PC-9 (cell line): ENCODE results near the gene LYRM7.

Source experiments
- EZH2 ChIP-seq: fragments of 200-600 bp; sonication (generic); IDR thresholded peaks from 2 replicates; pipeline ENCODE4 v1.8.0; 2017; ENCODE audit warnings: antibody characterized with exemption, low read depth
- TF ChIP-seq, protein P1 (sequence below): fragments of 200-600 bp; sonication (generic); conservative IDR thresholded peaks from 2 replicates; pipeline ENCODE4 v1.6.1; 2017; ENCODE audit warnings: mixed run types, antibody characterized with exemption, mild to moderate bottlenecking, moderate library complexity

DNA sequence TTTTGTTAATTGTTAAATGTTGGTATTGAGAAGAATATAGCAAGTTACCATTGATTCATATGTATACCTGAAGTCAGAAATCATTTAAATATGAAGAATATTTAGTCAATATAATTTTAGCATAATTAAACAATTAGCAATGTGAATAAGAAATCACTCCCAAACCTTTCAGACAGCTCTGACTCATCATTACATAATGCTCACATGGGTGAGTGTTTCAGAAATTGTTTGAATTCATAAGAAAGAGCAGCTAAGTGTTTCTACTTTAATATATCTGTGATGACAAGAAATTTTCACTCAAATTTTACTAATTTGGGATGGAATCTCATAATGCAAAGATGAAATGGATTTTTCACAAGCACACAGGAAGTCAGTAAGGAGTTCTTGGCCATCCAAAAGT lies 51.1 kb downstream of the LYRM7 start:
- TF ChIP-seq, protein P1, sequence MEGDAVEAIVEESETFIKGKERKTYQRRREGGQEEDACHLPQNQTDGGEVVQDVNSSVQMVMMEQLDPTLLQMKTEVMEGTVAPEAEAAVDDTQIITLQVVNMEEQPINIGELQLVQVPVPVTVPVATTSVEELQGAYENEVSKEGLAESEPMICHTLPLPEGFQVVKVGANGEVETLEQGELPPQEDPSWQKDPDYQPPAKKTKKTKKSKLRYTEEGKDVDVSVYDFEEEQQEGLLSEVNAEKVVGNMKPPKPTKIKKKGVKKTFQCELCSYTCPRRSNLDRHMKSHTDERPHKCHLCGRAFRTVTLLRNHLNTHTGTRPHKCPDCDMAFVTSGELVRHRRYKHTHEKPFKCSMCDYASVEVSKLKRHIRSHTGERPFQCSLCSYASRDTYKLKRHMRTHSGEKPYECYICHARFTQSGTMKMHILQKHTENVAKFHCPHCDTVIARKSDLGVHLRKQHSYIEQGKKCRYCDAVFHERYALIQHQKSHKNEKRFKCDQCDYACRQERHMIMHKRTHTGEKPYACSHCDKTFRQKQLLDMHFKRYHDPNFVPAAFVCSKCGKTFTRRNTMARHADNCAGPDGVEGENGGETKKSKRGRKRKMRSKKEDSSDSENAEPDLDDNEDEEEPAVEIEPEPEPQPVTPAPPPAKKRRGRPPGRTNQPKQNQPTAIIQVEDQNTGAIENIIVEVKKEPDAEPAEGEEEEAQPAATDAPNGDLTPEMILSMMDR, result no peak
- no peak for TF ChIP-seq EZH2
